Spleen (tissue), 11 donors: ENCODE measurements around the gene CLN5. TPM values are rescaled to one million over a fixed set of nuclear protein-coding genes. Genes with fewer than 3 reads are reported as not detected.
A peak's percentile ranks its signal among the peaks of the same experiment; 100 is the strongest.

ENCODE experiments used
- DNase-seq: peaks from one replicate; pipeline ENCODE4 v3.0.0-alpha.2; 2020
- H3K27ac ChIP-seq, 8 donors: fragments of 200-600 bp; sonication (generic) in 7 of 8; 1 replicate in 4 of 8; 2 replicates in 4 of 8; pipeline versions ENCODE4 v1.5.0 to v1.8.0; 2016 to 2021; ENCODE audit warnings: inconsistent platforms in 4 of 8, mild to moderate bottlenecking in 4 of 8, moderate library complexity in 1 of 8
- H3K27me3 ChIP-seq, 7 donors: fragments of 200-600 bp; sonication (generic) in 6 of 7; replicated peaks in 1 of 7; 1 replicate in 4 of 7; 2 replicates in 3 of 7; pipeline versions ENCODE4 v1.5.0 to v1.8.0; 2016 to 2021; ENCODE audit warnings: inconsistent platforms in 3 of 7, mild to moderate bottlenecking in 1 of 7
- H3K36me3 ChIP-seq, 6 donors: fragments of 200-600 bp; sonication (generic) in 5 of 6; 1 replicate in 4 of 6; 2 replicates in 2 of 6; pipeline versions ENCODE4 v1.5.0 to v1.8.0; 2016 to 2021; ENCODE audit warnings: inconsistent platforms in 2 of 6
- H3K4me1 ChIP-seq, 6 donors: fragments of 200-600 bp; sonication (generic) in 5 of 6; 1 replicate in 3 of 6; 2 replicates in 3 of 6; pipeline versions ENCODE4 v1.5.0 to v1.8.0; 2016 to 2021; ENCODE audit warnings: inconsistent platforms in 3 of 6
- H3K4me3 ChIP-seq, 8 donors: fragments of 200-600 bp; sonication (generic) in 7 of 8; 1 replicate in 4 of 8; 2 replicates in 4 of 8; pipeline versions ENCODE4 v1.5.0 to v1.8.0; 2016 to 2021; ENCODE audit warnings: inconsistent platforms in 4 of 8, mild to moderate bottlenecking in 4 of 8, moderate library complexity in 2 of 8
- H3K9me3 ChIP-seq, 8 donors: fragments of 200-600 bp; sonication (generic) in 7 of 8; 1 replicate in 4 of 8; 2 replicates in 4 of 8; pipeline versions ENCODE4 v1.5.0 to v1.8.0; 2016 to 2021; ENCODE audit warnings: inconsistent platforms in 4 of 8
- CTCF ChIP-seq, 11 experiments: fragments of 200-600 bp in 7 of 11; fragments of 450-650 bp in 4 of 11; sonication (generic) in 4 of 11; IDR thresholded peaks in 8 of 11; conservative IDR thresholded peaks in 3 of 11; 1 replicate in 7 of 11; 2 replicates in 4 of 11; pipeline versions ENCODE4 v1.4.0 to v1.8.0; 2016 to 2021; ENCODE audit warnings: antibody characterized with exemption in 11 of 11, inconsistent platforms in 4 of 11, mild to moderate bottlenecking in 1 of 11
- POLR2A ChIP-seq, 3 donors: fragments of 450-650 bp; IDR thresholded peaks; one replicate each; pipeline ENCODE4 v1.5.1; 2017; ENCODE audit warnings: antibody characterized with exemption in 3 of 3, mild to moderate bottlenecking in 1 of 3
- POLR2AphosphoS5 ChIP-seq, 3 donors: sonication (generic); formaldehyde crosslinking; IDR thresholded peaks; one replicate each; pipeline ENCODE4 v1.5.1; 2017; ENCODE audit warnings: antibody characterized with exemption in 3 of 3
- WGBS, 5 donors: extraction: QIAGEN DNeasy Blood & Tissue Kit in 3 of 5; methylation state at CpG; one replicate each; pipeline versions ENCODE4 v1.1.5 to v1.1.7; 2013 to 2018; 5-methylcytosine and 5-hydroxymethylcytosine counted together
- intact Hi-C: fragments of 100-400 bp; cut with DNase I; formaldehyde crosslinking; loops from one replicate; pipeline ENCODE4 v1.15.0; 2023; ENCODE audit warnings: low total_unique reads
- polyA plus RNA-seq, 3 donors: library from polyadenylated mRNA; stranded (reverse); fragments of 200-250 nt; gene quantifications; one replicate each; pipeline ENCODE4 v1.2.1, GENCODE V29; 2013
- total RNA-seq, 7 donors: library from RNA; depleted of rRNA in 3 of 7; stranded (reverse); fragments of >200 nt in 3 of 7; fragmentation: NEBNext Ultra II Directional in 4 of 7; extraction: Animal tissue kit (Norgen Biotek cat#: 25700) in 4 of 7; gene quantifications; one replicate each; pipeline versions ENCODE4 v1.1.0 to v1.2.1, GENCODE V29; 2016 to 2021
- donor health status: healthy with polysubstance abuse.
- donor health status: DM: no; HTN: no; CAD: no; lungs with moderate emphysema.
- donor health status: DM: no; HTN: no; CAD: no.
- donor health status: Bipolar disorder and iron deficiency.
- donor health status: healthy.
- donor health status: DM: no; HTN: no; CAD: no.
- donor health status: DM: yes; HTN: yes; CAD: no.

The CLN5 gene
- total and polyA plus RNA-seq, 10 donors, result 12.4 to 29.0 (median 20.3) TPM

- Histone ChIP-seq H3K4me1 (peaks cover 4 to 13% (median 9%) of the 10 kb centered on the region in 6 donors), H3K4me3 (no peak overlapping the region), H3K27ac (no peak overlapping the region), H3K9me3 (no peaks in the 10 kb centered on the region), H3K27me3 (peaks cover 0 to 68% (median 8%) of the 10 kb centered on the region in 7 donors), H3K36me3 (no peaks in the 10 kb centered on the region)
- DNase-seq, result no peak
- intact Hi-C loops, result no loop called here
- TF ChIP-seq POLR2AphosphoS5 (IDR thresholded peaks at IDR 0.05) (no peak), CTCF (IDR thresholded peaks at IDR 0.05 in 8 of 11, conservative IDR thresholded peaks at IDR 0.05 in 3 of 11) (no peak), POLR2A (IDR thresholded peaks at IDR 0.05) (no peak)
- WGBS, 5 donors, result 38 to 52% (median 45%) methylated on average over 6 of the region's 6 CpGs
Measured at GRCh38 chr13:76982061-76982460, 9.8 kb upstream of the CLN5 start.

- no peaks in the 10 kb centered on the region for H3K9me3 ChIP-seq
- intact Hi-C loops, result no loop called here
- no peak for TF ChIP-seq CTCF (IDR thresholded peaks at IDR 0.05 in 8 of 11, conservative IDR thresholded peaks at IDR 0.05 in 3 of 11)
- no peak for DNase-seq
- WGBS, 5 donors, result 68 to 84% (median 74%) methylated on average over 5 of the region's 5 CpGs
- no peak overlapping the region for H3K27ac ChIP-seq
- H3K4me3 ChIP-seq, result no peak overlapping the region
- peaks cover 4 to 13% (median 9%) of the 10 kb centered on the region in 6 donors for H3K4me1 ChIP-seq
- H3K36me3 ChIP-seq, result no peaks in the 10 kb centered on the region
- H3K27me3 ChIP-seq, result peaks cover 0 to 64% (median 8%) of the 10 kb centered on the region in 7 donors
Measured at GRCh38 chr13:76983676-76984075, 8.2 kb upstream of the CLN5 start.

- Histone ChIP-seq H3K27me3 (peaks cover 0 to 25% (median 0%) of the 10 kb centered on the region in 7 donors), H3K27ac (peak overlapping the region; percentile 90 to 95 (median 94)), H3K36me3 (peaks cover 0 to 15% (median 2%) of the 10 kb centered on the region in 6 donors), H3K4me1 (peaks cover 14 to 37% (median 23%) of the 10 kb centered on the region in 6 donors), H3K4me3 (peak overlapping the region; percentile 54 to 88 (median 64)), H3K9me3 (no peaks in the 10 kb centered on the region)
- DNase-seq, result peak; percentile 88
- intact Hi-C loops, result no loop called here
- no peak for TF ChIP-seq POLR2AphosphoS5 (IDR thresholded peaks at IDR 0.05)
- TF ChIP-seq CTCF (IDR thresholded peaks at IDR 0.05 in 8 of 11, conservative IDR thresholded peaks at IDR 0.05 in 3 of 11), result no peak
- 23 to 37% (median 31%) methylated on average over 15 of the region's 15 CpGs for WGBS, 5 donors
Measured at GRCh38 chr13:76991432-76991795, 467 bp upstream of the CLN5 start.

GRCh38 chr13:76992548-76993001 is 694 bp downstream of the CLN5 start:
- no peak for DNase-seq

More at GRCh38 chr13:76992548-76993001, 694 bp downstream of the CLN5 start:
- H3K27me3 ChIP-seq, result peaks cover 0 to 18% (median 0%) of the 10 kb centered on the region in 7 donors
- TF ChIP-seq POLR2AphosphoS5 (IDR thresholded peaks at IDR 0.05) (no peak), CTCF (IDR thresholded peaks at IDR 0.05 in 8 of 11, conservative IDR thresholded peaks at IDR 0.05 in 3 of 11) (no peak), POLR2A (IDR thresholded peaks at IDR 0.05) (no peak)
- H3K9me3 ChIP-seq, result no peaks in the 10 kb centered on the region
- WGBS, 5 donors, result 0 to 4% (median 2%) methylated on average over 20 of the region's 20 CpGs
- H3K36me3 ChIP-seq, result peaks cover 0 to 25% (median 6%) of the 10 kb centered on the region in 6 donors
- peak overlapping the region; percentile 54 to 88 (median 64) for H3K4me3 ChIP-seq
- H3K4me1 ChIP-seq, result peaks cover 14 to 37% (median 23%) of the 10 kb centered on the region in 6 donors
- peak overlapping the region; percentile 90 to 95 (median 94) for H3K27ac ChIP-seq
- intact Hi-C loops, result no loop called here
